Endodermal cell (in vitro differentiated cells): ENCODE results near the gene MT1M. TPM values are rescaled to one million over a fixed set of nuclear protein-coding genes. Genes with fewer than 3 reads are reported as not detected.

ENCODE experiments used
- DNase-seq: peaks from one replicate; pipeline ENCODE4 v3.0.0-alpha.2; 2017
- H3K27ac ChIP-seq: 2 replicates; pipeline ENCODE4 v1.5.1; 2013; ENCODE audit warnings: mild to moderate bottlenecking, low read depth, low read length, moderate library complexity
- H3K27me3 ChIP-seq: 2 replicates; pipeline ENCODE4 v1.6.1; 2013; ENCODE audit warnings: mild to moderate bottlenecking, low read length, moderate library complexity; ENCODE audit not compliant: insufficient read depth, control insufficient read depth, poor library complexity, severe bottlenecking
- H3K36me3 ChIP-seq: 2 replicates; pipeline ENCODE4 v1.7.0; 2013; ENCODE audit warnings: mild to moderate bottlenecking, low read length, moderate library complexity; ENCODE audit not compliant: control insufficient read depth, insufficient read depth
- H3K4me1 ChIP-seq: one replicate; pipeline ENCODE4 v1.7.0; 2013; ENCODE audit warnings: low read length; ENCODE audit not compliant: control insufficient read depth, insufficient read depth
- H3K4me3 ChIP-seq: 2 replicates; pipeline ENCODE4 v1.5.1; 2013; ENCODE audit warnings: mild to moderate bottlenecking, low read length, moderate library complexity
- H3K9ac ChIP-seq: 2 replicates; pipeline ENCODE4 v1.6.1; 2013; ENCODE audit warnings: mild to moderate bottlenecking, low read length, moderate library complexity; ENCODE audit not compliant: poor library complexity, severe bottlenecking; ENCODE audit errors: extremely low read depth
- H3K9me3 ChIP-seq: 2 replicates; pipeline ENCODE4 v1.6.1; 2013; ENCODE audit warnings: mild to moderate bottlenecking, low read length, moderate library complexity; ENCODE audit not compliant: control insufficient read depth
- H3K27ac Mint-ChIP-seq: 2 replicates; pipeline ENCODE4 v1.8.0; 2020; ENCODE audit warnings: mixed read lengths
- H3K27me3 Mint-ChIP-seq: 2 replicates; pipeline ENCODE4 v1.8.0; 2021; ENCODE audit warnings: mild to moderate bottlenecking, mixed read lengths; ENCODE audit not compliant: insufficient read depth
- H3K36me3 Mint-ChIP-seq: 2 replicates; pipeline ENCODE4 v1.8.0; 2020; ENCODE audit warnings: low read depth, mixed read lengths
- H3K4me1 Mint-ChIP-seq: 2 replicates; pipeline ENCODE4 v1.8.0; 2020; ENCODE audit warnings: mixed read lengths
- H3K4me3 Mint-ChIP-seq: 2 replicates; pipeline ENCODE4 v1.8.0; 2020; ENCODE audit warnings: mild to moderate bottlenecking, moderate library complexity, mixed read lengths
- H3K9me3 Mint-ChIP-seq: 2 replicates; pipeline ENCODE4 v1.8.0; 2020; ENCODE audit warnings: mild to moderate bottlenecking, mixed read lengths
- CTCF ChIP-seq: fragments of 200-600 bp; sonication (generic); conservative IDR thresholded peaks from 2 replicates; pipeline ENCODE4 v1.5.0; 2021; ENCODE audit warnings: antibody characterized with exemption, mild to moderate bottlenecking
- whole genome bisulfite sequencing, 2 experiments: methylation state at CpG; one replicate each; pipeline versions ENCODE4 v1.1.5 to v1.1.7; 2013; ENCODE audit warnings: missing lambda C conversion rate in 2 of 2, mixed read lengths in 1 of 2; ENCODE audit not compliant: insufficient coverage in 1 of 2, insufficient read length in 1 of 2; 5-methylcytosine and 5-hydroxymethylcytosine counted together
- total RNA-seq, 2 donors: library from RNA; stranded (reverse); fragmentation: NEBNext Ultra II Directional in 1 of 2; extraction: Animal tissue kit (Norgen Biotek cat#: 25700) in 1 of 2; gene quantifications; 2 replicates in 1 of 2; 3 replicates in 1 of 2; pipeline ENCODE4 v1.2.1, GENCODE V29; 2021

Gene MT1M
- total RNA-seq, 2 donors from 2014 or later, result not detected

- no peaks in the 10 kb centered on the region for H3K9me3 ChIP-seq
- H3K9ac ChIP-seq, result no peak overlapping the region
- H3K4me1 ChIP-seq, result no peaks in the 10 kb centered on the region
- Mint-ChIP-seq H3K27me3 (peaks cover 35% of the 10 kb centered on the region), H3K9me3 (no peaks in the 10 kb centered on the region), H3K27ac (no peak overlapping the region), H3K4me3 (no peak overlapping the region), H3K36me3 (no peaks in the 10 kb centered on the region), H3K4me1 (no peaks in the 10 kb centered on the region)
- peak; percentile 76 for TF ChIP-seq CTCF
- no peak overlapping the region for H3K4me3 ChIP-seq
- H3K27me3 ChIP-seq, result peaks cover 5% of the 10 kb centered on the region
- H3K36me3 ChIP-seq, result no peaks in the 10 kb centered on the region
- 63 to 65% methylated on average over 5 to 8 of the region's 8 CpGs for WGBS, 2 experiments
- no peak overlapping the region for H3K27ac ChIP-seq
- peak; percentile 73 for DNase-seq
Measured at GRCh38 chr16:56600398-56600999, 32.0 kb upstream of the MT1M start.

GRCh38 chr16:56601325-56601724 lies 31.1 kb upstream of the MT1M start:
- Mint-ChIP-seq H3K36me3 (no peaks in the 10 kb centered on the region), H3K9me3 (no peaks in the 10 kb centered on the region), H3K27me3 (peaks cover 39% of the 10 kb centered on the region), H3K4me3 (no peak overlapping the region), H3K27ac (no peak overlapping the region), H3K4me1 (no peaks in the 10 kb centered on the region)
- Histone ChIP-seq H3K9ac (no peak overlapping the region), H3K9me3 (no peaks in the 10 kb centered on the region), H3K4me1 (no peaks in the 10 kb centered on the region), H3K27ac (no peak overlapping the region), H3K36me3 (no peaks in the 10 kb centered on the region), H3K27me3 (peaks cover 7% of the 10 kb centered on the region), H3K4me3 (no peak overlapping the region)
- DNase-seq, result no peak
- no peak for TF ChIP-seq CTCF
- 69 to 71% methylated on average over 8 to 9 of the region's 9 CpGs for WGBS, 2 experiments

GRCh38 chr16:56603589-56603988 lies 28.9 kb upstream of the MT1M start:
- Histone ChIP-seq H3K27me3 (peaks cover 20% of the 10 kb centered on the region), H3K9me3 (no peaks in the 10 kb centered on the region), H3K4me3 (no peak overlapping the region), H3K4me1 (no peaks in the 10 kb centered on the region), H3K9ac (no peak overlapping the region), H3K36me3 (no peaks in the 10 kb centered on the region), H3K27ac (no peak overlapping the region)
- TF ChIP-seq CTCF, result peak; percentile 76
- Mint-ChIP-seq H3K27me3 (peaks cover 44% of the 10 kb centered on the region), H3K9me3 (no peaks in the 10 kb centered on the region), H3K4me3 (no peak overlapping the region), H3K36me3 (no peaks in the 10 kb centered on the region), H3K4me1 (peaks cover 7% of the 10 kb centered on the region), H3K27ac (no peak overlapping the region)
- DNase-seq, result peak; percentile 87
- 34 to 64% methylated on average over 3 to 4 of the region's 4 CpGs for WGBS, 2 experiments
